ENCODE results near the gene TNS3. TPM values are rescaled to one million over a fixed set of nuclear protein-coding genes. Genes with fewer than 3 reads are reported as not detected.

The TNS3 gene
- total and polyA plus RNA-seq, 2 of the 13 experiments (the other 11 are each of a cell fraction or from before 2014, with no cell fraction given), result 52.9 to 55.7 TPM

DNA sequence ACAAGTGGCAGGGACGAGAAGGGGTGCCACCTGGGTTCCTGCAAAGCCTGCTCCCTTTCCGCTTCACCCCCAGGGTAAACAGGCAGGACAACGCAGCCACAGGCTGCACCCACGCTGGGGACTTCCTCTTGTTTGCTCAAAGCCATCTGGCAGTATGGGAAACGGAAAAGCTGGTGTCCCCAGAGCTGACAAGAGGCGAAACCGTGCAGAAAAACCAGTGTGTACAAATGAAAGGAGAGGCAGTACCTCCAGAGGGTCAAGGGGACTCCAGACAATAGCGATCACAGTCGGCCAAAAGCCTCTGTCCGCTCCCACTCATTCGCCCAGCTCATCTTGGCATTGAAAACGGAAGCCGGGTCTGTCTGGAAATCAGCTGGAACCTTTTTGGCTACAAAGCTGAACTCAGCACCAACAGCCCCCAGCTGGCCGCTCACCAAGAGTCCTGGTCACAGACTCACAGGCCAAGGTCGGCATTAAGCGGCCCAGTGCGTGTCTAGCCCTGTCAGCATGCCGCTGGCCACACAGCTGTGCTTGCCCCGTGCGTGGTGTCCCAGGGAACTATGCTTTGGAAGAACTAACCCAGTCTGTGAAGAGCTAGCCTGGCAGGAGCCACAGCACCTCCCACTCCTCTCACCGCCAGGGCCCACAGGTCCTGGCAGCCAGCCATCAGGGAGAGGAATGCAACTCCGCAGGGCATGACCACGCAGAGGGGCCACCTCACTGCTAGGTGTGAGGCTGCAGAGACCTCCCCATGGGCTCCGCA, 10.4 kb downstream of the TNS3 start (continued):
- no peak; the same call in 1 of the 2 replicates for TF ChIP-seq ZNF737 (CRISPR knock-in tag; IDR thresholded peaks at IDR 0.05; ENCODE audit: borderline replicate concordance)
- TF ChIP-seq SNRNP70 (IDR thresholded peaks at IDR 0.05; ENCODE audit: low read depth, low read length), result no peak
- peak; percentile 15; the same call in 1 of the 2 replicates for TF ChIP-seq ARNT2 (CRISPR knock-in tag; IDR thresholded peaks at IDR 0.05; ENCODE audit: low read depth)
- TF ChIP-seq FOXK1 (CRISPR knock-in tag; IDR thresholded peaks at IDR 0.05; ENCODE audit: borderline replicate concordance, low read depth), result peak; percentile 30; the same call in 1 of the 2 replicates
- TF ChIP-seq, protein P1, sequence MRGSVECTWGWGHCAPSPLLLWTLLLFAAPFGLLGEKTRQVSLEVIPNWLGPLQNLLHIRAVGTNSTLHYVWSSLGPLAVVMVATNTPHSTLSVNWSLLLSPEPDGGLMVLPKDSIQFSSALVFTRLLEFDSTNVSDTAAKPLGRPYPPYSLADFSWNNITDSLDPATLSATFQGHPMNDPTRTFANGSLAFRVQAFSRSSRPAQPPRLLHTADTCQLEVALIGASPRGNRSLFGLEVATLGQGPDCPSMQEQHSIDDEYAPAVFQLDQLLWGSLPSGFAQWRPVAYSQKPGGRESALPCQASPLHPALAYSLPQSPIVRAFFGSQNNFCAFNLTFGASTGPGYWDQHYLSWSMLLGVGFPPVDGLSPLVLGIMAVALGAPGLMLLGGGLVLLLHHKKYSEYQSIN (CRISPR knock-in tag; IDR thresholded peaks at IDR 0.05; ENCODE audit: borderline replicate concordance), result no peak
- TF ChIP-seq ZNF337 (CRISPR knock-in tag; IDR thresholded peaks at IDR 0.05; ENCODE audit: borderline replicate concordance, low read depth), result peak; percentile 46; the same call in 1 of the 2 replicates
- no peak for TF ChIP-seq ZNF224 (CRISPR knock-in tag; IDR thresholded peaks at IDR 0.05)
- no peak for TF ChIP-seq CREB1 (IDR thresholded peaks at IDR 0.05)
- no peak for TF ChIP-seq CREB1 (CRISPR knock-in tag; IDR thresholded peaks at IDR 0.05)
- no peak; the same call in 1 of the 2 replicates for TF ChIP-seq ARHGAP35 (CRISPR knock-in tag; IDR thresholded peaks at IDR 0.05; ENCODE audit: borderline replicate concordance)
- TF ChIP-seq ATF7-NPFF (CRISPR knock-in tag; IDR thresholded peaks at IDR 0.05; ENCODE audit: low read depth), result no peak
- TF ChIP-seq ZNF282 (IDR thresholded peaks at IDR 0.05; ENCODE audit: partially characterized antibody), result no peak
- no peak for TF ChIP-seq RNF2 (conservative IDR thresholded peaks at IDR 0.05; ENCODE audit: low read depth)
- TF ChIP-seq NPAS2 (CRISPR knock-in tag; IDR thresholded peaks at IDR 0.05; ENCODE audit: borderline replicate concordance), result no peak
- no peak for TF ChIP-seq PRMT3 (CRISPR knock-in tag; IDR thresholded peaks at IDR 0.05; ENCODE audit: borderline replicate concordance, low read depth)
- TF ChIP-seq HDAC1 (CRISPR knock-in tag; IDR thresholded peaks at IDR 0.05), result peak; percentile 89
- TF ChIP-seq, protein P2, sequence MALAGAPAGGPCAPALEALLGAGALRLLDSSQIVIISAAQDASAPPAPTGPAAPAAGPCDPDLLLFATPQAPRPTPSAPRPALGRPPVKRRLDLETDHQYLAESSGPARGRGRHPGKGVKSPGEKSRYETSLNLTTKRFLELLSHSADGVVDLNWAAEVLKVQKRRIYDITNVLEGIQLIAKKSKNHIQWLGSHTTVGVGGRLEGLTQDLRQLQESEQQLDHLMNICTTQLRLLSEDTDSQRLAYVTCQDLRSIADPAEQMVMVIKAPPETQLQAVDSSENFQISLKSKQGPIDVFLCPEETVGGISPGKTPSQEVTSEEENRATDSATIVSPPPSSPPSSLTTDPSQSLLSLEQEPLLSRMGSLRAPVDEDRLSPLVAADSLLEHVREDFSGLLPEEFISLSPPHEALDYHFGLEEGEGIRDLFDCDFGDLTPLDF (CRISPR knock-in tag; IDR thresholded peaks at IDR 0.05), result no peak
- TF ChIP-seq, protein P3, sequence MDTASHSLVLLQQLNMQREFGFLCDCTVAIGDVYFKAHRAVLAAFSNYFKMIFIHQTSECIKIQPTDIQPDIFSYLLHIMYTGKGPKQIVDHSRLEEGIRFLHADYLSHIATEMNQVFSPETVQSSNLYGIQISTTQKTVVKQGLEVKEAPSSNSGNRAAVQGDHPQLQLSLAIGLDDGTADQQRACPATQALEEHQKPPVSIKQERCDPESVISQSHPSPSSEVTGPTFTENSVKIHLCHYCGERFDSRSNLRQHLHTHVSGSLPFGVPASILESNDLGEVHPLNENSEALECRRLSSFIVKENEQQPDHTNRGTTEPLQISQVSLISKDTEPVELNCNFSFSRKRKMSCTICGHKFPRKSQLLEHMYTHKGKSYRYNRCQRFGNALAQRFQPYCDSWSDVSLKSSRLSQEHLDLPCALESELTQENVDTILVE (CRISPR knock-in tag; IDR thresholded peaks at IDR 0.05), result peak; percentile 44
- no peak for TF ChIP-seq JUND (CRISPR knock-in tag; IDR thresholded peaks at IDR 0.05)
- TF ChIP-seq, protein P4, sequence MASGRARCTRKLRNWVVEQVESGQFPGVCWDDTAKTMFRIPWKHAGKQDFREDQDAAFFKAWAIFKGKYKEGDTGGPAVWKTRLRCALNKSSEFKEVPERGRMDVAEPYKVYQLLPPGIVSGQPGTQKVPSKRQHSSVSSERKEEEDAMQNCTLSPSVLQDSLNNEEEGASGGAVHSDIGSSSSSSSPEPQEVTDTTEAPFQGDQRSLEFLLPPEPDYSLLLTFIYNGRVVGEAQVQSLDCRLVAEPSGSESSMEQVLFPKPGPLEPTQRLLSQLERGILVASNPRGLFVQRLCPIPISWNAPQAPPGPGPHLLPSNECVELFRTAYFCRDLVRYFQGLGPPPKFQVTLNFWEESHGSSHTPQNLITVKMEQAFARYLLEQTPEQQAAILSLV (CRISPR knock-in tag; IDR thresholded peaks at IDR 0.05; ENCODE audit: borderline replicate concordance), result peak; percentile 60; the same call in 1 of the 2 replicates
- TF ChIP-seq, protein P5, sequence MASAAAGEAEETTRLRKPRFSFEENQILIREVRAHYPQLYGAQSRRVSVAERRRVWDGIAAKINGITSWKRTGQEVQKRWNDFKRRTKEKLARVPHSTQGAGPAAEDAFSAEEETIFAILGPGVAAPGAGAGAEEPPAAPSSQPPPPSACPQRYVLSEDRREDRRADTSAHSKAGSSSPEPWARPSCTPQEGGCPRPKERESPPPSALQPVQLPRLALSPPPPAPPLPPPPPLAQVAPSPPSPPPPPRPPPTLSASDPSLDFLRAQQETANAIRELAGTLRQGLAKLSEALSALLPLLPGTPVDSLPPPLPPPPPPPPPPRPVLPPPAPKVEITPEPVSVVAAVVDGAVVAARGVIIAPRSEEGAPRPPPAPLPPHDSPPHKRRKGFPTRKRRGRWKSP (CRISPR knock-in tag; IDR thresholded peaks at IDR 0.05), result no peak; the same call in 1 of the 2 replicates
- TF ChIP-seq ZFY (CRISPR knock-in tag; IDR thresholded peaks at IDR 0.05), result peak; percentile 52
- TF ChIP-seq JARID2 (CRISPR knock-in tag; IDR thresholded peaks at IDR 0.05; ENCODE audit: insufficient replicate concordance), result no peak
- TF ChIP-seq HOXA5 (CRISPR knock-in tag; IDR thresholded peaks at IDR 0.05), result 0 out of 2 replicates have a peak, but pooled peaks have one; percentile 13

Data from HepG2 (cell line).